UCSD-AML1 (cell line): ENCODE measurements around the gene RNF187.

Source experiments
- DNase-seq: peaks from one replicate; lab custom pipeline; 2025; ENCODE audit not compliant: unreplicated experiment; lab: John Stamatoyannopoulos, UW

RNF187 gene

DNA sequence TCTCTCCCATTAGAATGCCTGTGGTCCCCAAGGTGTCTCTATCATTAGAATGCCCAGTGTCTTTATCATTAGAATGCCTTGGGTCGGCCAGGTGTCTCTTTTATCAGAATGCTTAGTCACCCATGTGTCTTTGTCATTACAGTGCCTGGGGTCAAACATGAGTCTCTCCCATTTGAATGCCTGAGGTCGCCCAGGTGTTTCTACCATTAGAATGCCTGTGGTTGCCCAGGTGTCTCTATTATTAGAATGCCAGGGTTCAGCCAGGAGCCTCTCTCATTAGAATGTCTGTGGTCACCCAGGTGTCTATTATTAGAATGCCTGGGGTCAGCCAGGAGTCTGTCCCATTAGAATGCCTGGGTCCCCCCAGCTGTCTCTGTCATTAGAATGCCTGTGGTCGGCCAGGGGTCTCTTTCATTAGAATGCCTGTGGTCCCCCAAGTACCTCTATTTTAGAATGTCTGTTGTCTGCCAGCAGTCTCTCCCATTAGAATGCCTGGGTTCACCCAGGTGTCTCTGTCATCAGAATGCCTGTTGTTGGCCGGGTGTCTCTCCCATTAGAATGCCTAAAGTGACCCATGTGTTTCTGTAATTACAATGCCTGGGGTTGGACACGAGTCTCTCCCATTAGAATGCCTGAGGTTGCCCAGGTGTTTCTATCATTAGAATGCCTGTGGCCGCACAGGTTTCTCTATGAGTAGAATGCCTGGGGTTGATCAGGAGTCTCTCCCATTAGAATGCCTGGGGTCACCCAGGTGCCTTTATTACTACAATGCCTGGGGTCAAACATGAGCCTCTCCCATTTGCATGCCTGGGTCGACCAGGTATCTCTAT is 57.1 kb downstream of the RNF187 start:
- no peak for DNase-seq

DNA sequence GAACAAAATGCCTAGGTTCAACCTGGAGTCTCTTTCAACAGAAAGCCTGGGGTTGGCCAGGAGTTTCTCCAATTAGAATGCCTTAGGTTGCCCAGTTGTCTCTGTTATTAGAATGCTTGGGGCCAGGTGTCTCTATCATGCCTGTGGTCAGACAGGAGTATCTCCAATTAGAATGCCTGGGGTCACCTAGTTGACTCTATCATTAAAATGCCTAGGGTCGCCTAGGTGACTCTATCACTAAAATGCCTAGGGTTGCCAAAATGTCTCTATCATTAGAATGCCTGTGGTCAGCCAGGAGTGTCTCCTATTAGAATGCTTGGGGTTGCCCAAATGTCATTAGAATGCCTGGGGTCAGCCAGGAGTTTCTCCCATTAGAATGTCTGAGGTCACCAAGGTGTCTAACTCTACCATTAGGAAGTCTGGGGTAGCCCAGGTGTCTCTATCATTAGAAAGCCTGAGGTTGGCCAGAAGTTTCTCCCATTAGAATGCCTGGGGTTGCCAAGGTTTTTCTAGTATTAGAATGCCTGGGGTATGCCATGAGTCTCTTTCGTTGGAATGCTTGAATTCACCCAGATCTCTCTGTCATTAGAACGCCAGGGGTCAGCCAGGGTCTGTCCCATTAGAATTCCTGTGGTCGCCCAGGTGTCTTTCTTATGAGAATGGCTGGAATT is 57.9 kb downstream of the RNF187 start:
- no peak for DNase-seq
